T-cell (primary cell): ENCODE measurements around the gene SEMA5B. TPM values are rescaled to one million over a fixed set of nuclear protein-coding genes. Genes with fewer than 3 reads are reported as not detected.

ENCODE experiments used
- ATAC-seq, 4 experiments: fragments of 200-7000 bp in 3 of 4; fragments of 150-1000 bp in 1 of 4; cut with Tn5 transposase; replicated peaks in 1 of 4; 1 replicate in 3 of 4; 2 replicates in 1 of 4; pipeline ENCODE4 v1.10.0; 2021; ENCODE audit warnings: moderate library complexity in 3 of 4, mild to moderate bottlenecking in 2 of 4, moderate number of reproducible peaks in 1 of 4
- CTCF ChIA-PET, 2 donors: fragments of 300-600 bp; sonication (Branson Sonifier 250); formaldehyde crosslinking; loops; one replicate each; lab custom pipeline; 2022; ENCODE audit warnings: antibody characterized with exemption in 2 of 2; lab: Charles Lee
- POLR2A ChIA-PET, 2 donors: fragments of 300-600 bp; sonication (Branson Sonifier 250); formaldehyde crosslinking; loops; one replicate each; lab custom pipeline; 2022; ENCODE audit warnings: antibody characterized with exemption in 2 of 2; lab: Charles Lee
- DNase-seq, 35 experiments: peaks; one replicate each; pipeline versions ENCODE4 v3.0.0 to v3.0.0-alpha.2; 2013 to 2023
- H3K27ac ChIP-seq: one replicate; pipeline ENCODE4 v1.5.1; 2013; ENCODE audit warnings: low read length
- H3K27me3 ChIP-seq, 2 experiments: replicated peaks in 1 of 2; 1 replicate in 1 of 2; 2 replicates in 1 of 2; pipeline versions ENCODE4 v1.6.1 to v1.7.0; 2013; ENCODE audit warnings: low read length in 1 of 2, mixed read lengths in 1 of 2; ENCODE audit not compliant: control insufficient read depth in 2 of 2, insufficient read depth in 2 of 2; ENCODE audit errors: extremely low read depth in 1 of 2
- H3K36me3 ChIP-seq, 2 donors: 1 replicate in 1 of 2; 2 replicates in 1 of 2; pipeline versions ENCODE4 v1.6.1 to v1.7.0; 2013; ENCODE audit warnings: low read length in 1 of 2; ENCODE audit not compliant: control insufficient read depth in 2 of 2, insufficient read depth in 1 of 2; ENCODE audit errors: extremely low read depth in 1 of 2
- H3K4me1 ChIP-seq, 2 experiments: 1 replicate in 1 of 2; 2 replicates in 1 of 2; pipeline versions ENCODE4 v1.6.1 to v1.7.0; 2013; ENCODE audit warnings: low read length in 2 of 2, mixed read lengths in 1 of 2; ENCODE audit not compliant: insufficient read depth in 2 of 2, control insufficient read depth in 1 of 2; ENCODE audit errors: extremely low read depth in 1 of 2
- H3K4me3 ChIP-seq, 2 donors: 1 replicate in 1 of 2; 2 replicates in 1 of 2; pipeline versions ENCODE4 v1.5.1 to v1.7.0; 2013; ENCODE audit warnings: mild to moderate bottlenecking in 2 of 2, low read length in 1 of 2, moderate library complexity in 1 of 2; ENCODE audit not compliant: control insufficient read depth in 1 of 2; ENCODE audit errors: extremely low read depth in 1 of 2
- H3K9me3 ChIP-seq: 2 replicates; pipeline ENCODE4 v1.7.0; 2013
- H3K27ac Mint-ChIP-seq, 2 donors: one replicate each; pipeline ENCODE4 v1.8.0; 2020 to 2021; ENCODE audit warnings: mild to moderate bottlenecking in 2 of 2, mixed read lengths in 2 of 2
- H3K27me3 Mint-ChIP-seq, 2 donors: one replicate each; pipeline ENCODE4 v1.8.0; 2021 to 2022; ENCODE audit warnings: mixed read lengths in 2 of 2
- H3K36me3 Mint-ChIP-seq: one replicate; pipeline ENCODE4 v1.8.0; 2021; ENCODE audit warnings: mixed read lengths
- H3K4me1 Mint-ChIP-seq, 3 donors: one replicate each; pipeline ENCODE4 v1.8.0; 2020 to 2022; ENCODE audit warnings: mixed read lengths in 3 of 3, mild to moderate bottlenecking in 1 of 3
- H3K4me3 Mint-ChIP-seq, 3 donors: one replicate each; pipeline ENCODE4 v1.8.0; 2020 to 2022; ENCODE audit warnings: mild to moderate bottlenecking in 3 of 3, mixed read lengths in 3 of 3, moderate library complexity in 3 of 3
- H3K9me3 Mint-ChIP-seq, 3 donors: one replicate each; pipeline ENCODE4 v1.8.0; 2020 to 2022; ENCODE audit warnings: mixed read lengths in 3 of 3
- WGBS: methylation state at CpG from one replicate; pipeline ENCODE4 v1.1.5; 2013; ENCODE audit warnings: missing lambda C conversion rate; ENCODE audit not compliant: insufficient coverage; 5-methylcytosine and 5-hydroxymethylcytosine counted together
- total RNA-seq, 35 experiments: library from RNA in 6 of 35; stranded (reverse) in 6 of 35; fragments of 120-200 nt in 1 of 35; gene quantifications; one replicate each; pipeline versions ENCODE4 v1.2.1 to v1.2.4 and lab custom pipeline; 2013 to 2026

Gene SEMA5B
- total RNA-seq, 5 donors from 2014 or later (not counting 1 experiment from before 2014, with no cell fraction given): 0.08 to 0.32 (median 0.21) TPM; not detected in 1

GRCh38 chr3:122927726-122928125 lies 99.8 kb downstream of the SEMA5B start:
- no peaks in the 10 kb centered on the region for H3K9me3 ChIP-seq
- Mint-ChIP-seq H3K4me3 (no peak overlapping the region), H3K4me1 (peaks cover 0 to under 1% (median under 1%) of the 10 kb centered on the region in 3 donors), H3K27me3 (no peaks in the 10 kb centered on the region), H3K27ac (no peak overlapping the region), H3K36me3 (no peaks in the 10 kb centered on the region), H3K9me3 (no peaks in the 10 kb centered on the region)
- DNase-seq: no peak
- ChIA-PET POLR2A (interaction anchor here in 1 of 2 donors (0.7 kb wide), 1 partner anchor 12 kb away, joined by 3 read pairs; no protein-coding TSS in a partner anchor), CTCF (no interaction called here)
- no peak overlapping the region for H3K4me3 ChIP-seq
- H3K27ac ChIP-seq: no peak overlapping the region
- WGBS: 83% methylated on average over 7 of the region's 10 CpGs
- H3K4me1 ChIP-seq: no peaks in the 10 kb centered on the region
- peaks cover 2 to 22% of the 10 kb centered on the region in 2 experiments for H3K27me3 ChIP-seq
- no peak for ATAC-seq
- H3K36me3 ChIP-seq: no peaks in the 10 kb centered on the region

GRCh38 chr3:122926811-122927210 lies 100.8 kb downstream of the SEMA5B start:
- Mint-ChIP-seq H3K27me3 (no peaks in the 10 kb centered on the region), H3K9me3 (no peaks in the 10 kb centered on the region), H3K36me3 (no peaks in the 10 kb centered on the region), H3K4me3 (no peak overlapping the region), H3K27ac (no peak overlapping the region), H3K4me1 (peaks cover 0 to 5% (median 4%) of the 10 kb centered on the region in 3 donors)
- no peak overlapping the region for H3K27ac ChIP-seq
- no peaks in the 10 kb centered on the region for H3K9me3 ChIP-seq
- no peaks in the 10 kb centered on the region for H3K36me3 ChIP-seq
- no peak overlapping the region for H3K4me3 ChIP-seq
- POLR2A ChIA-PET: no interaction called here
- CTCF ChIA-PET: no interaction called here
- DNase-seq (no peak), ATAC-seq (no peak)
- no CpG with 5 or more reads among the region's 3 CpGs for WGBS
- peaks cover 2 to 31% of the 10 kb centered on the region in 2 experiments for H3K27me3 ChIP-seq
- peaks cover 0 to 3% of the 10 kb centered on the region in 2 experiments for H3K4me1 ChIP-seq

- CTCF ChIA-PET: no interaction called here
- POLR2A ChIA-PET: no interaction called here
- Histone ChIP-seq H3K4me1 (peaks cover 0 to 5% of the 10 kb centered on the region in 2 experiments), H3K27me3 (peaks cover 2 to 36% of the 10 kb centered on the region in 2 experiments), H3K4me3 (no peak overlapping the region), H3K36me3 (no peaks in the 10 kb centered on the region), H3K9me3 (no peaks in the 10 kb centered on the region), H3K27ac (no peak overlapping the region)
- 87% methylated on average over 20 of the region's 20 CpGs for WGBS
- no peak overlapping the region for H3K4me3 Mint-ChIP-seq
- H3K27me3 Mint-ChIP-seq: peaks cover 2 to 3% of the 10 kb centered on the region in 2 donors
- ATAC-seq (no peak), DNase-seq (no peak)
- no peaks in the 10 kb centered on the region for H3K36me3 Mint-ChIP-seq
- no peaks in the 10 kb centered on the region for H3K9me3 Mint-ChIP-seq
- peaks cover 0 to 7% (median 7%) of the 10 kb centered on the region in 3 donors for H3K4me1 Mint-ChIP-seq
- no peak overlapping the region for H3K27ac Mint-ChIP-seq
These were observed 101.2 kb downstream of the SEMA5B start for GRCh38 chr3:122926322-122926721.

GRCh38 chr3:122925756-122926155 lies 101.8 kb downstream of the SEMA5B start:
- Histone ChIP-seq H3K4me1 (peaks cover 0 to 5% of the 10 kb centered on the region in 2 experiments), H3K4me3 (no peak overlapping the region), H3K9me3 (no peaks in the 10 kb centered on the region), H3K27ac (no peak overlapping the region), H3K27me3 (peaks cover 2 to 41% of the 10 kb centered on the region in 2 experiments), H3K36me3 (no peaks in the 10 kb centered on the region)
- ATAC-seq: no peak
- Mint-ChIP-seq H3K4me1 (peaks cover 0 to 7% (median 7%) of the 10 kb centered on the region in 3 donors), H3K27ac (no peak overlapping the region), H3K9me3 (no peaks in the 10 kb centered on the region), H3K27me3 (peaks cover 4 to 7% of the 10 kb centered on the region in 2 donors), H3K4me3 (no peak overlapping the region), H3K36me3 (no peaks in the 10 kb centered on the region)
- no peak for DNase-seq
- ChIA-PET CTCF (no interaction called here), POLR2A (no interaction called here)
- no CpG with 5 or more reads among the region's 1 CpG for WGBS

- Mint-ChIP-seq H3K9me3 (no peaks in the 10 kb centered on the region), H3K4me3 (no peak overlapping the region), H3K36me3 (no peaks in the 10 kb centered on the region), H3K27me3 (peaks cover 12 to 22% of the 10 kb centered on the region in 2 donors), H3K4me1 (peaks cover 0 to 7% (median 7%) of the 10 kb centered on the region in 3 donors), H3K27ac (no peak overlapping the region)
- Histone ChIP-seq H3K36me3 (no peaks in the 10 kb centered on the region), H3K27me3 (peaks cover 2 to 48% of the 10 kb centered on the region in 2 experiments), H3K4me3 (no peak overlapping the region), H3K27ac (no peak overlapping the region), H3K9me3 (no peaks in the 10 kb centered on the region), H3K4me1 (peaks cover 0 to 5% of the 10 kb centered on the region in 2 experiments)
- DNase-seq (no peak), ATAC-seq (no peak)
- CTCF ChIA-PET: no interaction called here
- 92% methylated on average over 2 of the region's 2 CpGs for WGBS
- POLR2A ChIA-PET: no interaction called here
These were observed 103.5 kb downstream of the SEMA5B start for GRCh38 chr3:122924056-122924455.

GRCh38 chr3:122923611-122924010 lies 104.0 kb downstream of the SEMA5B start:
- peaks cover 2 to 48% of the 10 kb centered on the region in 2 experiments for H3K27me3 ChIP-seq

More at GRCh38 chr3:122923611-122924010, 104.0 kb downstream of the SEMA5B start:
- no peak overlapping the region for H3K4me3 Mint-ChIP-seq
- H3K4me1 ChIP-seq: peaks cover 0 to 5% of the 10 kb centered on the region in 2 experiments
- H3K36me3 Mint-ChIP-seq: no peaks in the 10 kb centered on the region
- H3K27me3 Mint-ChIP-seq: peaks cover 13 to 24% of the 10 kb centered on the region in 2 donors
- no peak overlapping the region for H3K4me3 ChIP-seq
- no peaks in the 10 kb centered on the region for H3K9me3 ChIP-seq
- H3K4me1 Mint-ChIP-seq: peaks cover 0 to 7% (median 7%) of the 10 kb centered on the region in 3 donors
- ChIA-PET POLR2A (no interaction called here), CTCF (no interaction called here)
- no peak overlapping the region for H3K27ac Mint-ChIP-seq
- WGBS: 85% methylated on average over 4 of the region's 6 CpGs
- H3K27ac ChIP-seq: no peak overlapping the region
- DNase-seq: no peak
- H3K36me3 ChIP-seq: no peaks in the 10 kb centered on the region
- H3K9me3 Mint-ChIP-seq: no peaks in the 10 kb centered on the region
- ATAC-seq: no peak
